Stimulated activated CD8-positive, alpha-beta memory T cell treated with anti-CD3 and anti-CD28 coated beads, Interleukin-4, amount 100 ng/mL, for 1 hour (primary cell): Measurements from ENCODE around the gene WIF1.

ENCODE experiments used
- DNase-seq, 2 donors: peaks; one replicate each; pipeline ENCODE4 v3.0.0-alpha.2; 2020; ENCODE audit warnings: low read depth in 2 of 2, low spot score in 1 of 2

WIF1 gene, protein sequence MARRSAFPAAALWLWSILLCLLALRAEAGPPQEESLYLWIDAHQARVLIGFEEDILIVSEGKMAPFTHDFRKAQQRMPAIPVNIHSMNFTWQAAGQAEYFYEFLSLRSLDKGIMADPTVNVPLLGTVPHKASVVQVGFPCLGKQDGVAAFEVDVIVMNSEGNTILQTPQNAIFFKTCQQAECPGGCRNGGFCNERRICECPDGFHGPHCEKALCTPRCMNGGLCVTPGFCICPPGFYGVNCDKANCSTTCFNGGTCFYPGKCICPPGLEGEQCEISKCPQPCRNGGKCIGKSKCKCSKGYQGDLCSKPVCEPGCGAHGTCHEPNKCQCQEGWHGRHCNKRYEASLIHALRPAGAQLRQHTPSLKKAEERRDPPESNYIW

DNA sequence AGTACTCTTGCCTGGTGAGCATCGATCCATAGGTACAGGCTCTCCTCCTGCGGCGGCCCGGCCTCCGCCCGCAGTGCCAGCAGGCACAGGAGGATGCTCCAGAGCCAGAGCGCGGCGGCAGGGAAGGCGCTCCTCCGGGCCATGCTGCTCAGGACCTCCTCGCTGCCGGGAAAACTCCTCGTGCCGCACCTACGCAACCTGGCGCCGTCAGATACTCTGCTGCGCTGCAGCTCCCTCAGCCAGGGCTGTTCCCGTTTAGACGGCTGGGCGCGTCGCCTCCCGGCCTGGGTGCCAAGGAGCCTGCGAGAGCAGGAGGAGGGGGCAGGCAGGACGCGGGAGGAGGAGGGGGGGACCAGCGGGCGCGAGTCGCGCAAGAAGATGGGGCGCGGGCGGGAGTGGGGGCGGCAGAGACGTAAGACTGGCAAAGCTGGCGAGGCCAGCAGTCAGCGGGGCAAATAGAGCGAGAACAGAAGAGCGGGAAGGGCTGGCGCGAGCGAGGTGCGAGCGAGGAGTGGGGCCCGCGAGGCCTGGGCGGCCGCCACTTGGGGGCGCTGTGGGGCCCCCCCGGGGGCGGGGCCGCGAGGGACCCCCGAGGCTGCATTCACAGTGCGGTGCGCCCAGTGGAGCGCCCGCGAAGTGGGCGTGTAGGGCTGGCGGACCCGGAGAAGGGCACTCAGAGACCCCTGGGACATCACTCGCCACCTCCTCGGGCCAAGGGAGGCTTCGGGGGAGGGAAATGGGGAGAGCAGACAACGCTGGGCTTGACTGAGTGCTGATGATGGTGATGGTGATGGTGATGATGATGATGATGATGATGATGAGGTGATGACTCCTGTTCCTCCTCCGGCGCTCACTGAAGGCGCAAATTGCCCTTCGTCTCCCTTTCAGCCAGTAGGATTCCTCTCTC lies at the start of gene WIF1:
Gene WIF1 (minus strand): TSS at position 257 of the 907 bp plus-strand sequence. CDS start 114 bp downstream, at position 143.
- DNase-seq, result no peak

DNA sequence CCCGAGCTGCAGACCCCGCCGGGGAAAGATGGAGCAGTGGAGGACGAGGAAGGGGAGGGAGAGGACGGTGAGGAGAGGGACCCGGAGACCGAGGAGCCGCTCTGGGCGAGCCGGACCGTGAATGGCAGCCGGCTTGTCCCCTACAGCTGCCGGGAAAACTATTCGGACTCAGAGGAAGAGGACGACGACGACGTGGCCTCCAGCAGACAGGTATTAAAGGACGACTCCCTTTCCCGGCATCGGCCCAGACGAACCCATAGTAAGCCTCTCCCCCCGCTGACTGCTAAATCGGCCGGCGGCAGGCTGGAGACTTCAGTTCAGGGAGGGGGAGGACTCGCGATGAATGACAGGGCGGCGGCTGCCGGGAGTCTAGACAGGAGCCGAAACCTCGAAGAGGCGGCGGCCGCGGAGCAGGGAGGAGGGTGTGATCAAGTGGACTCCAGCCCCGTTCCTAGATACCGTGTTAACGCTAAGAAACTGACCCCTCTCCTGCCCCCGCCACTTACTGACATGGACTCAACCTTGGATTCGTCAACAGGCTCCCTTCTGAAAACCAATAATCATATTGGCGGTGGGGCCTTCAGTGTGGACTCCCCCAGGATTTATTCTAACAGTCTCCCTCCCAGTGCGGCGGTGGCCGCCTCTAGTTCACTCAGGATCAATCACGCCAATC lies 49.2 kb upstream of the WIF1 start:
- peak; percentile 6 to 33 for DNase-seq

DNA sequence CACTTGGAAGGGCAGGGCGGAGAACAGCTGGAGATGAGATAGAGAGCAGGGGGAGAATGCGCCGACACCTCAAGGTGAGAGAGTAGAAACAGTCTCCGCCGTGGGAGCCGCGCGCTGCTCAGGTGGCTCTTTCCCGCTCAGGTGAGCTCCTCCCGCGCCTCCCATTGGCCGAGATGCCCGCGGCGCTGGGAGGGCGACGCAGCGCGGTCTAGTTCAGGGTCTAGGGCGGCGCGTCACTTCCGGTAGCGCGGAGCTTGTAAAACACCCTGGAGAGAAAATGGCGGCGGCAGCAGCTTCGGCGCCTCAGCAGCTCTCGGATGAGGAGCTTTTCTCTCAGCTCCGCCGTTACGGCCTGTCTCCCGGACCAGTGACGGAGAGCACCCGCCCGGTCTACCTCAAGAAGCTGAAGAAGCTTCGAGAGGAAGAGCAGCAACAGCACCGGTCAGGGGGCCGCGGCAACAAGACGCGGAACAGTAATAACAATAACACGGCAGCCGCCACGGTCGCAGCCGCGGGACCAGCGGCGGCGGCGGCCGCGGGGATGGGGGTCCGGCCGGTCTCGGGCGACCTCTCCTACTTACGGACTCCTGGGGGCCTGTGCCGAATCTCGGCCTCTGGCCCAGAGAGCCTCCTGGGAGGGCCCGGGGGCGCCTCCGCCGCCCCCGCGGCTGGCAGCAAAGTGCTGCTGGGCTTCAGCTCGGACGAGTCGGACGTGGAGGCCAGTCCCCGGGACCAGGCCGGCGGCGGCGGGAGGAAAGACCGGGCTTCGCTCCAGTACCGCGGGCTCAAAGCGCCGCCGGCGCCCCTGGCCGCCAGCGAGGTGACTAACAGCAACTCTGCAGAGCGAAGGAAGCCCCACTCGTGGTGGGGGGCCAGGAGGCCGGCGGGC lies 48.5 kb upstream of the WIF1 start, which contains the start of gene LEMD3:
Gene LEMD3 (plus strand): TSS at position 264 of the 889 bp plus-strand sequence. CDS start 14 bp downstream, at position 278.
- DNase-seq, result peak; percentile 85

DNA sequence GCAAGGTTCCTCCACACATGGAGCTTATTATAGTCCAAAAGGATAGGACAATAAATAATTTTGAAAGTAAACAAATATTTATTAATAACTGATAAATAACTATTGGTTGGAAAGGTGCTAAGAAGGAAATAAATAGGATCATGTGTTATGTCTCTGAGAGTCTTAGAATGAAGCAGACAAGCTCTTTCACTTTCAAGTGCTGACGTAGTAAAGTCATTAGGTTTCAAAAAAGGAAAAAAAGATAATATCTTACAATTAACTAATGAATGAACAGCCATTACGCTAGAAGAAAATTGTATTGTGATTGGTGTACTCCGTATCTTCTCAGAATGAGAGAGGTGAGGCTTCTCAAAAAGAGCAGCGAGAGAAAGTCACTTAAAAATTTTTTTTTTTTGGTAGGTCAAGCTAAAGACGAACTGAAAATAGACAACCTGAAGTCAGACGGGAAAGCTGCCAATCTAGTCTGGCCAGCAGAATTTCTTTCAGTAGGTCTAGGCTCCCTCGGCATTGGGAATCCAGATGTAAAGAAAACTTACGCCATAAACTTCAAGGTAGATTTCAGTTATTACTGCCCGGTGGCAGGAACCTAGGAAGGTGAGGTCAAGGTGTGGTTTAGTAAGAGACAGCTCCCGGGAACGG lies 47.7 kb upstream of the WIF1 start:
- no peak for DNase-seq

DNA sequence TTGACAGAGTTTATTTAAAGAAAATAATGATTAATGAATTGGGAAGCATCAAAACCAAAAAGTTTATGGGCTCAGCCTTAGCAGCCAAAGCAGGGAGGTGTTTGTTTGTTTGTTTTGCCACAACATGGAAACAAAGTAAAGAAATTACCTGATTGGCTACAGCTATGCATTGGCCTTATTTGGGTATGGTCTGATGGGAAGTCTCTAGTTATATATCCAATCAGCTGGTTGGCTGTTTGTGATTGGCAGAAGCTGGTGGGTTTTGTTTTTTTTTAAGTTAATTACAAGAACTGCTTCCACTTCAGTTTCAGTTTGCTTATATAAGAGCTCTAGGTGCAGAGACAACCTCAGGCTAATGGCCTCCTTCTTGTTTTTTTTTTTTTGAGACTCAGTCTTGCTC lies 43.7 kb upstream of the WIF1 start:
- no peak for DNase-seq

DNA sequence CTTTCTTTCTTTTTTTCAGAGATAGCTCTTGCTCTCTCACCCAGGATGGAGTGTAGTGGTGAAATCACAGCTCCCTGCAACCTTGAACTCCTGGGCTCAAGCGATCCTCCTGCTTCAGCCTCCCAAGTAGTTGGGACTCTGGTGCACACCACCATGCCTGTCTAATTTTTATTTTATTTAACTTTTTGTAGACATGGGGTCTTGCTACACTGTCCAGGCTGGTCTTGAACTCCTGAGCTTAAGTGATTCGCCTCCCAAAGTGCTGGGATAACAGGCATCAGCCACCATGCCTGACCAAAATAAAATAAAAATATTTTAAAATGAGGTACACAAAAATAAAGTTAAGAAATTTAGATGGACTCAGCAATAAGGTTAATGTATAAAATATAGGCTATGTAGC lies 43.1 kb upstream of the WIF1 start:
- DNase-seq, result no peak

DNA sequence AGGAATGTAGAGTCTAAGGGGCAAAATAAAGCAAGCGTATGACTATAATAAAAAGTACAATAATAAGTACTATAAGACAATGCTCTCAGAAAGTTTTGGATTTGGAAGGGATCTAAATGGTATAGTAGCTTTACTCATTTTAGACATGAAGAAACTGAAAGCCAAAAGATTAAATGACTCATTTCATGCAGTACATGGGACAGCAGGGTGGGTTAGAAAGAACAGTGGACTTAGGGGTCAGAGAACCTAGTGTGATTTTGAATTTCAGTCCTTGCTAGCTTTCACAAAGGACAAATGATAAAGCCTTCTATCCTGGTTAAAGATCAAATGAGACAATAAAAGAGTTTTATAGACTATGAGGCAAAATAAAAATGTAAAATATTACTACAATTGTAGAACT lies 41.5 kb upstream of the WIF1 start:
- no peak for DNase-seq

DNA sequence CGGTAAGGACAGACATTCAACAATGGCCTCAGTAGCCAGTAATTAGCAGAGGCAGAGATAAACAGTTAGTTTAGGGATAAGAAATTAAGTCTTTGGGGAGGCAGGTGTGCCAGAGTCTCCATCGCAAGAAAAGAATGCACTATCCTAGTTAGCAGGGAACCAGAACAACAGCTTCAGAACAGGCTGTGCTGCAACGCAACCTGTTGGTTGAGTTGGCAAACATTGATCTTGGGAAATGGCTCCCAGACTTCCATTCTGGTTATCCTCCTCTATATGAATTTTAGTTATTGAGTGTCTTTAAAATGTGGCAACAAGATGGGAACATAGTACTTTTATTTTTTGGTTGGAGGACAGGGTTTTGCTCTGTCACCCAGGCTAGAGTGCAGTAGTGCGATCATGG lies 36.0 kb upstream of the WIF1 start:
- no peak for DNase-seq

DNA sequence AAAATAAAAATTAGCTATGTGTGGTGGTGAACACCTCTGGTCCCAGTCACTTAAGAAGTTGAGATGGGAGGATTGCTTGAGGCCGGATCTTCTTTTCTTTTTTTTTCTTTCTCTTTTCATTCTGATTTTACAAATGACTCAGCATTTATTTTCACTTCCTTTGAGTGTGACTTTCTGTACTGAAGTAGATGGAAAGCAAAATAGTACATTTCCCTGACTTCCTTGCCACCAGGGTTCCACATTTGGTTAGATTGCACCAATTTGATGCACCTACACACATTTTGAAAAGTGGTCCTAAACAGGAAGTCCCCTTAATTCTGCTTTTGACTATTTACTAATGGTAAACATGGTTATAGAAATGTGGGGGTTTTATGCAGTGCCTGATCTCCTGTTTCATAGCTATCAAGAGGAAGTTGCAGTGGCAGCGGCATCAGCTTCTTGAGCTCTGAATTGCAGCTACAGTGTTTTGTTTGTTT lies 35.3 kb upstream of the WIF1 start:
- DNase-seq, result no peak

DNA sequence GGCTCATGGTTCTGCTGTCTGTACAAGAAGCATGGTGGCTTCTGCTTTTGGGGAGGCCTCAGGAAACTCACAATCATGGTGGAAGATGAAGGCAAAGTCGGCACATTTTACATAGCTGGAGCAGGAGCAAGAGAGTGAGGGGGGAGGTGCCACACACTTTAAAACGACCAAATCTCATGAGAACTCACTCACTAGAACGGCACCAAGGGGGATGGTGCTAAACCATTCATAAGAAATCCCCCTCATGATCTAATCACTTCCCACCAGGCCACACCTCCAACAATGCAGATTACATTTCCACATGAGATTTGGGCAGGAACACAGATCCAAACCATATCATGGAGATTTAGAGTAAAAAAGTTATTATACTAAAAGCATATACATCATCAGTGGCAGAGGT lies 34.7 kb upstream of the WIF1 start:
- DNase-seq, result no peak

DNA sequence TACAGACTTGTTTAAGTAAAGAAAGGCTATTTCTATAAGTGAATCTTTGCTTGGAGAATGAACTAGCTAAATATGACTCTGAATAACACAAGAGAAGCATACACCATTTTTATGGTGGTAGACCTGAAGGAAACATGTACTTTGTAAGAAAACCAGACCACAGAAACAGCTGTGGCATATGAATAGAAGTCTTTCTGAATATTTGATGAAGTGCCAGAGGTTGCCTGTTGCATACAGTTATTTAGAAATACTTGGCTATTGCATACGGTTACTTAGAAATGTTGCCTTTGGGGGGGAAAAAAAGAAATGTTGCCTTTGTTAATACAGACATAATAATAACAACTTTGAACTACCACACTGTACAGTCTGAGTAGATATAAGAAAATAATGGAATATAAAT lies 31.5 kb upstream of the WIF1 start:
- no peak for DNase-seq

DNA sequence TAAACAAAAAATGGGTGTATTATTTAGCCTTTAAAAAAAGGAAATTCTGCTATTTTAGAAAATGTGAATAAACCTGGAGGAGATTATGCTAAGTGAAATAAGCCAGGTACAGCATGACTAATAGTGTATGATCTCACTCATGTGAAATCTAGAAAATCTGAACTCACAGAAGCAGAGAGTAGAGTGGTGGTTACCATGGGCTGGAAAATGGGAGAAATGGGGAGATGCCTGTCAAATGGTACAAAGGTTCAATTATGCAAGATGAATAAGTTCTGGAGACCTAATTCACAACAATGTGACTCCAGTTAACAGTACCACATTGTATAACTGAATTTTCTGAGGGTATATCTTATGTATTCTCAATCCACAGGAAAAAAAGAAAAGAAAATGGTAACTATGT lies 30.9 kb upstream of the WIF1 start:
- no peak for DNase-seq

DNA sequence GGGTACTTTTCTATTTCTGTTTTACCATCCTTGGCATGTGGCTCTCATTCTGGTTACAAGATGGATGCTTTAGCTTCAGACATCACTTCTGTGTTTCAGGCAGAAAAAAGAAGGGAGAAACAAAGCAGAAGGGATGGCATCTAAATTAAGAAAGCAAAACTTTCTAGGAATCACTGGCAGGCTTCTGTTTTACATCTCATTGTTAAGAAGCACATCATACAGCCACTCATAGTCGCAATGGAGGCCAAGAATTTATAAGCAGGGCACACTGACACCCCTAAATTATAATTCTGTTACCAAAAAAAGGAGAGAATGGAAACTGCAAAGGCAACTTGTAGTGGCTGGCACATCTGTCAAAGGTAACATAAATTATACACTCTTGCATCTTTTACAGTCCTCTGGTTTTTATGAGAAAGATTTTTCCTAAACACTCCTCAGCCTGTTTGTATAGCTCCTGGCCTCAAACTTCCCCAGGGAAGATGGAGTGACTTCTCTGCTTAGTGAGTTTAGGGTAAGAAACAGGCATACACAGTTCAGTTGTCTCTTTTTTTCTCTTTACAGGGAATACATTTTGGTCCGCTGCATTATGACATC lies 26.3 kb upstream of the WIF1 start:
- no peak for DNase-seq

DNA sequence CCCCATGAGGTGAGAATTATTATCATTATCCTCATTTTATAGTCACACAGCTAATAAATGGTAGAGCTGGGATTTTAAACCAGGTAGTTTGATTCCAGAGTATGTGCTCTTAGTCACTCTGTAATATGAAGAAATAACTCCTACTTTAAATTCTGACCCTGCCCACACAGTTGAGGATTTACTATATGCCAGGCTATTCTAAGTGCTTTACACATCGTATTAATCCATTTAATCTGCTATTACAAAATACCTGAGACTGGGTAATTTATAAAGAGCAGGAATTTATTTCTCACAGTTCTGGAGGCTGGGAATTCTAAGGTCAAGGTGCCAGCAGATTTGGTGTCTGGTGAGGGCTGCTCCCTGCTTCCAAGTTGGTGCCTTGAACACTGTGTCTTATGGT lies 19.6 kb upstream of the WIF1 start:
- DNase-seq, result no peak

DNA sequence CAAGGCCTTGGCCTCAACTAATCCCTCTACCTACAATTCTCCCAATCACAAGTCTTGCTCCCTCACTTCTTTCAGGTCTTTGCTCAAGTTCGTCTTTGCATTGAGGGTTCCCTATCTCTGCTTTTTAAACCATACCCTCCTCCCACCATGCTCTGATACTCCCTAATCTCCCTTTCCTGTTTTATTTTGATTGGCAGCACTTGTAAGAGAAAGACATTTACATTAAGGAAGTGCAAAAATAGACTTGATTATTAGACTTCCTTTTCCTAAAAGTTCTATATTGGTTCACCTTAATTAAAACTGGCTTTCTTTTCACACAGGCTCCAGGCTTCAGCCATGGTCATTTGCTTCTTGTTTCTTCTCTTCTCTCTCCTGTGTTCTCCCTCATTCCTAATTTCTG lies 18.3 kb upstream of the WIF1 start:
- no peak for DNase-seq

DNA sequence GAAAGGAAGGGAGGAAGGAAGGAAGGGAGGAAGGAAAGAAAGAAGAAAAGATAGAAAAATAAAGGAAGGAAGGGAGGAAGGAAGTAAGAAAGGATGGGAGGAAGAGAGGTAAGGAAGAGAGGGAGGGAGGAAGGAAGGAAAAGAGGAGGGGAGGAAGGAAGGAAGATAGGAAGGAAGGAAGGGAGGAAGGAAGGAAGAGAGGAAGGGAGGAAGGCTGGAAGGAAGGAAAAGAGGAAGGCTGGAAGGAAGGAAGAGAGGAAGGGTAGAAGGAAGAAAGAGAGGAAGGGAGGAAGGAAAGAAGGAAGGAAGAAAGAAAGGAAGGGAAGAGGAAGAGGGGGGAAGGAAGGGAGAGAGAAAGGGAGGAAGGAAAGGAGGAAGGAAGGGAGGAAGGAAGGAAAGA lies 12.8 kb upstream of the WIF1 start:
- DNase-seq, result no peak

DNA sequence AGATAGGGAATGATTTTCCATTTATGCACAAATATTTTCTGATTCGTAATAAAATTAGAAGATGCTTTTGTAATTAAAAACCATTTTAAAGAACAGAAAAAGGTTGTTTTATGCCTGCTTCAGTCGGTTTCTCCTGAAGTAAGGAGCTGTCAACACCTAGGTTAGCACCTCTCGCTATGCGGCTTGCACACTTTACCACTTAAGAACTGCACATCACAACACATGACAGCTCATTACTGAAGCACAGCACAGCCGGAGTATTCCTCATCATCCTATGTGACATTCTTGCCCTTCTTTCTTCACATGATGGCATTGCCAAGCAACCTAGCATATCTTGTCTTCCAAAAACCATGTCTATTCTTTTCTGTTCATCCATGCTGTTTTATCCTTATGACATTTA lies 5.4 kb upstream of the WIF1 start:
- no peak for DNase-seq

DNA sequence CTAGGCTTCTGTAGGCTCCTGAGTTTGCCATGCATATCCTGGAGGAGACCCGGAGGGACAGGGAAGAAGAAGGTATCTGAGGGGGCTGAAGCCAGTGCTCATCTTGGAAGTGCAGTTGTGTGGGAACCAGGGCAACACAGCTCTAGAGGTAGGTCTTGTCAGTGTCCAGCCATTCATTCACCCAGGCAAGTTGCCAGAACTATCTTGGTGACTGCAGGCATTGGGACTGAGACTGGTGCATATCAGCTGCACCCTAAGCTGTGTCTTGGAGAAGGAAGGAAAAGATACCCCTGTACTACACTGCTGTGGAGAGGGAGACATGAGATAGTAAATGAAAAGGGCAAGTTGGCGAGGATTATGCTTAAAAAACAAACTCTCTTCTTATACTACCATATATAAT lies 4.9 kb upstream of the WIF1 start:
- no peak for DNase-seq

DNA sequence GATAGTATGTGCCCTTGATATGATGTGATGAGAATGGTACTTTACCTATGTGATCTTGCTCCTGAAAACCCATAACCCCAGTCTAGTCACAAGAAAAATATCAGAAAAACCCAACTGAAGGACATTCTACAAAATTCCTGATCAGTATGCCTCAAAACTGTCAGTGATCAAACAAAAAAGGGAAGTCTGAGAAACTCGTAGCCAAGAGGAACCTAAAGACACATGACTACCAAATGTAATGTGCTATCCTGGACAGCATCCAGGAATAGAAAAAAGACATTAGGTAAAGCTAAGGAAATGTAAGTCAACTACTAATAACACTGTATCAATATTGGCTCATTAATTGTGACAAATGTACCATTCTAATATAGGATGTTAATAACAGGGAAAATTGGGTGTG lies 4.1 kb upstream of the WIF1 start:
- DNase-seq, result no peak
